ENCODE data around the gene C6orf58. TPM values are rescaled to one million over a fixed set of nuclear protein-coding genes. Genes with fewer than 3 reads are reported as not detected.

C6orf58 gene
- total and polyA plus RNA-seq, 2 experiments from 2014 or later, result not detected

DNA sequence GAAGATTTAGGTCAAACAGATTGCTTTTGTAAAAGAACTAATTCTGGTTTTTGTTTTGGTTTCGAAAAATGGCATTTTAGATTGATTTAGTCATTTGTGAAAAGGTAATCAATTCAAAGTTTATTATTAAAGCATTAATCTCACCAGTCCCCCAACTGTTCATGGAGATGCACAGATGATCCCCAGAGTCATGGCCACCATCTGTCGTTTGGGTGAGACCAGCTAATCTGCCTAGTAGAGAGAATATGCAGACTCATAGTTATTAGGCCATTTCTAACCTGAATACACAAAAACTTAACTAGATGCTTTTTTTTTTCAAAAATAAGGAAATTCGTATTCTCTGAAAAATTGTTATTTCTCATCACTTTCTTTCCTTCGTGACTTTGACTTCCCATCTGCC lies 58.1 kb downstream of the C6orf58 start:
- Histone ChIP-seq H3K27me3 (replicated peaks; ENCODE audit: insufficient read depth) (no peaks in the 10 kb centered on the region), H3K4me1 (ENCODE audit: insufficient read depth) (0 out of 2 replicates have a peak, but pooled peaks cover 4% of the 10 kb centered on the region), H3K27ac (no peak overlapping the region), H3K9ac (no peak overlapping the region), H3F3A (ENCODE audit: insufficient read depth) (no peaks in the 10 kb centered on the region), H3K9me2 (ENCODE audit: insufficient read depth) (no peaks in the 10 kb centered on the region), H3K9me3 (ENCODE audit: low read depth) (no peaks in the 10 kb centered on the region), H3K36me3 (ENCODE audit: low read depth) (no peaks in the 10 kb centered on the region), H4K20me1 (ENCODE audit: insufficient read depth) (no peaks in the 10 kb centered on the region), H3K4me3 (no peak overlapping the region), H3K4me2 (ENCODE audit: unreplicated experiment) (no peak overlapping the region), H2AFZ (no peak overlapping the region), H3K79me2 (ENCODE audit: insufficient read depth) (no peaks in the 10 kb centered on the region)
- WGBS, 2 experiments (ENCODE audit: low coverage in 1 of 2, low lambda C conversion rate in 2 of 2, missing lambda C conversion rate in 2 of 2), result 88 to 96% methylated on average over 4 of the region's 4 CpGs
- no peak for TF ChIP-seq EZH2 (IDR thresholded peaks at IDR 0.05; ENCODE audit: insufficient read depth, poor library complexity, severe bottlenecking)
- no peak for TF ChIP-seq EZH2phosphoT487 (IDR thresholded peaks at IDR 0.05; ENCODE audit: insufficient read depth, low read depth)
- no peak for DNase-seq
- in situ Hi-C loops (cut with MboI), result no loop called here

DNA sequence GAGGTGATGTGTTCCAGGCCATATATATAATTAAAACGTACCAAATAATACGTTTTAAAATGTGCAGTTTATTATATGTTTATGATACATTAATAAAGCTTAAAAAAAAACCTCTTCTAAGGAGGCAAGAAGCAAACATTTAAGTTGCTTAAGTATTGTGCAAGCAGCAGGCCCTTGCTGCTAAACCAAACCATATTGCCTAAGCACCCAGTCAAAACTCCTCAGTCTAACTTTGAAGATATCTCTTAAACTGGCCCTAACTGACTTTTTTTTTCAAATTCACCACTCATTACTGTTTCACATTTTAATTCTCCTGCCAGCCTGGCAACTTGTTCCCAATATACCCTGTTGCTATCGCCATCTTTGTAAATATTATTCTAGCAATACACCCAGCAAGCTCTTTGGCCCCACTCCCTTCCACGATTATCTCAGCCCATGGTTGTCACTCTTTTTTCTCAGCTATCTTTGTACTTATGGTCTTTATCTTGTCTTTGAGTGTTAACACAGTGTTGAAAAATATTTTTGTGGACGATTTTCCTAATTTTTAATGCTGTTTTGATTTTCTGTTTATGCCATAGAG lies 60.9 kb downstream of the C6orf58 start:
- DNase-seq, result peak; percentile 40
- H3F3A ChIP-seq (ENCODE audit: insufficient read depth), result no peaks in the 10 kb centered on the region
- no peaks in the 10 kb centered on the region for H3K9me3 ChIP-seq (ENCODE audit: low read depth)
- no peaks in the 10 kb centered on the region for H3K27me3 ChIP-seq (replicated peaks; ENCODE audit: insufficient read depth)
- H3K4me1 ChIP-seq (ENCODE audit: insufficient read depth), result no peaks in the 10 kb centered on the region
- no peaks in the 10 kb centered on the region for H3K9me2 ChIP-seq (ENCODE audit: insufficient read depth)
- H4K20me1 ChIP-seq (ENCODE audit: insufficient read depth), result no peaks in the 10 kb centered on the region
- in situ Hi-C loops (cut with MboI), result no loop called here
- WGBS, 2 experiments (ENCODE audit: low coverage in 1 of 2, low lambda C conversion rate in 2 of 2, missing lambda C conversion rate in 2 of 2), result 65 to 70% methylated on average over 5 of the region's 5 CpGs
- no peak overlapping the region for H3K27ac ChIP-seq
- H3K36me3 ChIP-seq (ENCODE audit: low read depth), result no peaks in the 10 kb centered on the region
- H2AFZ ChIP-seq, result no peak overlapping the region
- TF ChIP-seq EZH2 (IDR thresholded peaks at IDR 0.05; ENCODE audit: insufficient read depth, poor library complexity, severe bottlenecking) (no peak), EZH2phosphoT487 (IDR thresholded peaks at IDR 0.05; ENCODE audit: insufficient read depth, low read depth) (no peak)
- no peak overlapping the region for H3K4me3 ChIP-seq
- no peaks in the 10 kb centered on the region for H3K79me2 ChIP-seq (ENCODE audit: insufficient read depth)
- H3K4me2 ChIP-seq (ENCODE audit: unreplicated experiment), result no peak overlapping the region
- no peak overlapping the region for H3K9ac ChIP-seq

Other genes starting within 250 kb of the C6orf58 start
- 60.8 and 115 TPM in 2 replicates for gene ECHDC1, start 233.6 kb upstream of the C6orf58 start, total RNA-seq (2014; rRNA removed; shearing (Covaris generic))
- gene ECHDC1, start 233.6 kb upstream of the C6orf58 start, polyA plus RNA-seq (2016; fragmentation: Nextera tagmentation; extraction: Ambion mirVana), result 68.6 and 75.6 TPM in 2 replicates
- 1.4 and 3.2 TPM in 2 replicates for gene KIAA0408, start 117.8 kb upstream of the C6orf58 start, total RNA-seq (2014; rRNA removed; shearing (Covaris generic))
- 0.39 and 1.1 TPM in 2 replicates for gene KIAA0408, start 117.8 kb upstream of the C6orf58 start, polyA plus RNA-seq (2016; fragmentation: Nextera tagmentation; extraction: Ambion mirVana)